Chondrocyte (in vitro differentiated cells): ENCODE measurements around the gene MRPS35. TPM values are rescaled to one million over a fixed set of nuclear protein-coding genes. Genes with fewer than 3 reads are reported as not detected.
"Not testable (repeated sequence)": the region's sequence is repeated elsewhere in the genome, so short reads cannot be mapped to it uniquely, and the experiment has no call there.

Source experiments
- DNase-seq: peaks from one replicate; pipeline ENCODE4 v3.0.0; 2021; ENCODE audit warnings: mixed read lengths, low spot score
- H3K27ac Mint-ChIP-seq: one replicate; pipeline ENCODE4 v1.8.0; 2021; ENCODE audit warnings: mild to moderate bottlenecking, moderate library complexity, mixed read lengths; ENCODE audit not compliant: unreplicated experiment
- H3K27me3 Mint-ChIP-seq: 2 replicates; pipeline ENCODE4 v1.8.0; 2021; ENCODE audit warnings: low read depth, mixed read lengths
- H3K36me3 Mint-ChIP-seq: 2 replicates; pipeline ENCODE4 v1.8.0; 2021; ENCODE audit warnings: low read depth, mixed read lengths
- H3K4me1 Mint-ChIP-seq: 2 replicates; pipeline ENCODE4 v1.8.0; 2021; ENCODE audit warnings: low read depth, mild to moderate bottlenecking, mixed read lengths
- H3K4me3 Mint-ChIP-seq: one replicate; pipeline ENCODE4 v1.8.0; 2021; ENCODE audit warnings: mild to moderate bottlenecking, moderate library complexity, mixed read lengths; ENCODE audit not compliant: unreplicated experiment
- H3K9me3 Mint-ChIP-seq: 2 replicates; pipeline ENCODE4 v1.8.0; 2021; ENCODE audit warnings: low read depth, mixed read lengths
- CTCF ChIP-seq: fragments of 200-600 bp; sonication (generic); IDR thresholded peaks from 2 replicates; pipeline ENCODE4 v1.5.0; 2021; ENCODE audit warnings: antibody characterized with exemption, mild to moderate bottlenecking, moderate library complexity
- total RNA-seq: library from RNA; stranded (reverse); gene quantifications from 3 replicates; pipeline ENCODE4 v1.2.1, GENCODE V29; 2021

Gene MRPS35
- total RNA-seq, 1 donor from 2014 or later, result 33.1 TPM

DNA sequence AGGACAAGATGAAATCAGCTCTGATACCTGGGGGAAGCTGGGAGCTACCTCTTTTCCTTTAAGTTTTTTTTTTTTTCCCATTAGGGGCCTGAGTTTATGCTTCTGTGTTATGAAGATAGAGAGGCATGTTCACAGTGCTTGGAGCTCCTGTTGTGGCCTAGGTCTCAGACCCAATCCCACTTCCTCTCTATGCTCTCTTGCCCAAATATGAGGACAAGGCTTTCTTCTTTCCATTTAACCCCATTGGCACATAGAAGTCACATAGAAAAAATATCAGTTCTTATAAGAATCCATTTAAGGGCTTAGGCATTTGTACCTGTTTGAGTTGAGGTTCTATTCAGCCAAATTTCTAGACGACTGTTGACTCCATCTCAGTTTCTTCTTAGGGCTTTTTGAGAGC, 12.6 kb downstream of the MRPS35 start:
- no peaks in the 10 kb centered on the region for H3K27me3 Mint-ChIP-seq
- no peak for DNase-seq
- H3K27ac Mint-ChIP-seq, result no peak overlapping the region
- no peak for TF ChIP-seq CTCF
- H3K4me3 Mint-ChIP-seq, result no peak overlapping the region
- peaks cover 20% of the 10 kb centered on the region for H3K36me3 Mint-ChIP-seq
- no peaks in the 10 kb centered on the region for H3K4me1 Mint-ChIP-seq
- no peaks in the 10 kb centered on the region for H3K9me3 Mint-ChIP-seq

DNA sequence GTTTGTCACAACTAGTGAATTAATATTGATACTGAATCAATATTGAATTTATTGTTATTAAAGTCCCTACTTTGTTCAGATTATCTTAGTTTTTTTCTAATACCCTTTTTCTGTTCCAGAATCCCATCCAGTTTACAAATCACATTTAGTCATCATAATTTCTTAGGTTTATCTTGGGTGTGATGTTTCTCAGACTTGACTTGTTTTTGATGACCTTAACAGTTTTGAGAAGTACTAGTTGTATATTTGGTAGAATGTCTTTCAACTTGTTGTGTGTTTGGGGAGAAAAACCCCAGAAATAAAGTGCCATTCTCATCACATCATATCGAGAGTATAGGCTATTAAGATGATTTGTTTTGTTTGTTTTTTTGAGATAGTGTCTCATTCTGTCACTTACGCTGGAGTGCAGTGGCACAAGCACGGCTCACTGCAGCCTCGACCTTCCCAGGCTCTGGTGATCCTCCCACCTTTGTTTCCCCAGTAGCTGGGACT, 19.5 kb downstream of the MRPS35 start:
- peaks cover 20% of the 10 kb centered on the region for H3K36me3 Mint-ChIP-seq
- no peaks in the 10 kb centered on the region for H3K27me3 Mint-ChIP-seq
- TF ChIP-seq CTCF, result no peak
- no peaks in the 10 kb centered on the region for H3K9me3 Mint-ChIP-seq
- H3K27ac Mint-ChIP-seq, result no peak overlapping the region
- no peaks in the 10 kb centered on the region for H3K4me1 Mint-ChIP-seq
- H3K4me3 Mint-ChIP-seq, result no peak overlapping the region
- no peak for DNase-seq

DNA sequence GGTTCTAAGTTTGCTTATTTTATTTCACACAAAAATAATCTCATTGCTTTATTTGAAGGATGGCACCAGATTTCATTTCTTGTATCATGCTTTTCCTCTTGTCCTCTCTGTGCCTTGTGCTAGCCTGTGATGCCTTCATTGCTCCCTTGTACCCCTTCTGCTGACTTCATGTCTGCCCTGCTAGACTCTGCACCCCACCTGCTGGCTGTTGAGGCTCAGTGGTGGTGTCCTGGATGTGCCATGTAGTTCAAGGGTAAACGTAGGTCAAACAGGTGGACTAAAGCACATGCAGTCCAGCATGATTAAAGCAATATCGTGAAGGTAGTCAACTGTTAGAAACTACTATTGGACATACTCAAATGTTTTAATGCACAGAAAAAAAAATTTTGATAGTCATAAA, 21.6 kb downstream of the MRPS35 start:
- H3K36me3 Mint-ChIP-seq, result peaks cover 13% of the 10 kb centered on the region
- no peak overlapping the region for H3K4me3 Mint-ChIP-seq
- H3K27me3 Mint-ChIP-seq, result no peaks in the 10 kb centered on the region
- DNase-seq, result no peak
- H3K4me1 Mint-ChIP-seq, result no peaks in the 10 kb centered on the region
- no peak for TF ChIP-seq CTCF
- H3K27ac Mint-ChIP-seq, result no peak overlapping the region
- H3K9me3 Mint-ChIP-seq, result no peaks in the 10 kb centered on the region

- DNase-seq, result no peak
- no peaks in the 10 kb centered on the region for H3K27me3 Mint-ChIP-seq
- no peaks in the 10 kb centered on the region for H3K4me1 Mint-ChIP-seq
These were observed 22.5 kb downstream of the MRPS35 start for GRCh38 chr12:27733052-27733656.

GRCh38 chr12:27733791-27734190, 23.2 kb downstream of the MRPS35 start:
- Mint-ChIP-seq H3K4me1 (no peaks in the 10 kb centered on the region), H3K27me3 (no peaks in the 10 kb centered on the region), H3K4me3 (no peak overlapping the region), H3K9me3 (no peaks in the 10 kb centered on the region), H3K27ac (no peak overlapping the region), H3K36me3 (peaks cover 16% of the 10 kb centered on the region)
- no peak for DNase-seq
- TF ChIP-seq CTCF, result no peak

More at GRCh38 chr12:27733052-27733656, 22.5 kb downstream of the MRPS35 start:
- H3K36me3 Mint-ChIP-seq, result peaks cover 16% of the 10 kb centered on the region
- H3K9me3 Mint-ChIP-seq, result no peaks in the 10 kb centered on the region
- TF ChIP-seq CTCF, result peak; percentile 92
- no peak overlapping the region for H3K4me3 Mint-ChIP-seq
- H3K27ac Mint-ChIP-seq, result no peak overlapping the region

GRCh38 chr12:27734321-27734720, 23.7 kb downstream of the MRPS35 start:
- DNase-seq, H3K4me3 Mint-ChIP-seq, H3K4me1 Mint-ChIP-seq, H3K27ac Mint-ChIP-seq, H3K9me3 Mint-ChIP-seq, H3K27me3 Mint-ChIP-seq: not testable (repeated sequence)
- peaks cover 16% of the 10 kb centered on the region for H3K36me3 Mint-ChIP-seq
